Measurements from ENCODE around the gene SLAMF7.
"Not testable (repeated sequence)": the region's sequence is repeated elsewhere in the genome, so short reads cannot be mapped to it uniquely, and the experiment has no call there.

Gene SLAMF7

GRCh38 chr1:160778976-160779375 lies 39.9 kb downstream of the SLAMF7 start:
- no peak for DNase-seq

DNA sequence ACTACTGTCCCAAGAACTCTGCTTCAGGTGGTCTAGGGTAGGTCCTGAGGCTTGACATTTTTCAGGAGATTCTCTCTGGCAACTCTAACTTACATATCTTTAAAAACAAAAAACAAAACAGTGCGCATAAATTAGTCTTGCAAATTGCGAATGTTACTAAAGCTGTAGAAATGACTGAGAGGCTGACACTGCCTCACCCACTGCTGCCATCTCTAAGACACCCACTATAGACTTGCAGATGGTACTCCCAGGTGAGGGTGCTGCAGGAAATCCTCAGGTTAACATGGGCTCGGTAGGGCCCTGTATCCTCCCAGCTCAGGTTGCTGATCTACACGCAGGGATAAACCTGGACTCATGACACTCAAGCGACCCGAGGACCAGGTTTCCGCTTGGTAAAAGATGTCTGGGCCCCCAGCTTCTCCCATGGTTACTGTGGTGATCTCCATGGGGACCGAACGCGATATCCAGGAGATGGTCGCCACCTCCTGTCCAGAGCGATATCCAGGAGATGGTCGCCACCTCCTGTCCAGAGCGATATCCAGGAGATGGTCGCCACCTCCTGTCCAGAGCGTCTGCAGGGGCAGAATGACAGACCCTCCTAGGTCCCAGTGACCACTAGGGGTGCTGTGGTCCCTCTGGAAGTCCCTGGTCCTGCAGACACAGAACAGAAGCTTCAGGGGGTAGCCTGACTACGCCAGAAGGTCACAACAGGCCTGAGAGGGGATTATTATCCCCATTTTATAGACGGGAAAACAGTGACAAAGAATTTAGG lies 40.8 kb downstream of the SLAMF7 start:
- no peak for DNase-seq

DNA sequence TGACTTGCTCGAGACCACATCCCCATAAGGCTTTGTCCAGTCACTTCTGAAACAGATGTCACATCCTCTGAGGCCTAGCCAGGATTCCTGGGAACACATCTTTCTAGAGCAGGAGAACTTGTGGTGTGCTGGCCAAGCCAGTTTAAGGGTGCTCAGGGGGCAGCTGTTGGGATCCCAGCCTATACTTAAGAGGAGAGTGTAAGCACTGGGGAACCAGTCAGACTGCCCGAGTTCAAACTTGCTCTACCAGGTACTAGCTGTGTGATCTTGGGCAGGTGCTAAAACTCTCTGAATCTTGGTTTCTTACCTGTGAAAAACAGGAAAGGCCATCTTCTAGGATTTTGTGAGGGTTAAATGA lies 41.3 kb downstream of the SLAMF7 start:
- DNase-seq = no peak

- no peak for DNase-seq
These were observed 42.2 kb downstream of the SLAMF7 start for GRCh38 chr1:160781186-160781766.

GRCh38 chr1:160781914-160782689 lies 43.1 kb downstream of the SLAMF7 start:
- no peak for DNase-seq

DNA sequence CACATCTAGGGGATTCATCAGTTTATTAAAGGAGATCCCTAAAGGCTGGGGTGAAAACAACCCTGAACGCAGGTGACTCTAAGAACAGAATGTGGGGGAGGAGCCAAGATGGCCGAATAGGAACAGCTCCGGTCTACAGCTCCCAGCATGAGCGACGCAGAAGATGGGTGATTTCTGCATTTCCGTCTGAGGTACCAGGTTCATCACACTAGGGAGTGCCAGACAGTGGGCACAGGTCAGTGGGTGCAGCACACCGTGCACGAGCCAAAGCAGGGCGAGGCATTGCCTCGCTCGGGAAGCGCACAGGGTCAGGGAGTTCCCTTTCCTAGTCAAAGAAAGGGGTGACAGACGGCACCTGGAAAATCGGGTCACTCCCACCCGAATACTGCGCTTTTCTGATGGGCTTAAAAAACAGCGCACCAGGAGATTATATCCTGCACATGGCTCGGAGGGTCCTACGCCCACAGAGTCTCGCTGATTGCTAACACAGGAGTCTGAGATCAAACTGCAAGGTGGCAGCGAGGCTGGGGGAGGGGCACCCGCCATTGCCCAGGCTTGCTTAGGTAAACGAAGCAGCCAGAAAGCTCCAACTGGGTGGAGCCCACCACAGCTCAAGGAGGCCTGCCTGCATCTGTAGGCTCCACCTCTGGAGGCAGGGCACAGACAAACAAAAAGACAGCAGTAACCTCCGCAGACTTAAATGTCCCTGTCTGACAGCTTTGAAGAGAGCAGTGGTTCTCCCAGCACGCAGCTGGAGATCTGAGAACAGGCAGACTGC lies 44.1 kb downstream of the SLAMF7 start:
- DNase-seq = not testable (repeated sequence)

- no peak for DNase-seq
These were observed 50.1 kb downstream of the SLAMF7 start for GRCh38 chr1:160789051-160789701.

- DNase-seq = no peak
These were observed 50.9 kb downstream of the SLAMF7 start for GRCh38 chr1:160789702-160790611.

DNA sequence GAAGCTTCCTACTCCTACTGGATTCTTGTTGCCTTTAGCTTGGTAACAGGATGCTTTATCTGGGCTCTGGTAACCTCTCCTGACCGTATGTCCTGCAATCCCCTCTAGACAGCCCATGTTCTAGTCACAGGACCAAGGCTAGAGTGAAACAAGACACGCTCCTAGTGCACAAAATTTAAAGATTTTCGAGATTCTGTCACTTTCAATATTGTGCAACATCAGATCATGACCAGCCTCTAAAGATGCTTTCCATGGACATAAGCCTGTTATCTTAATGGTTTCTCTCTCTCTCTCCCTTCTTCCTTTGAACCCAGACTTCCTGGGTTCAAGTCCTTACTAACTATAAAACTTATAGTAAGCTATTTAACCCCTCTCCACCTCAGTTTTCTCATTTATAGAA lies 55.3 kb downstream of the SLAMF7 start:
- no peak for DNase-seq

- DNase-seq = no peak
These were observed 56.9 kb downstream of the SLAMF7 start, which contains the start of gene LY9 for GRCh38 chr1:160795951-160796383. Gene LY9, plus strand, starts transcription at chr1:160796174. Its CDS starts 14 bp downstream, at chr1:160796188.

- DNase-seq = no peak
These were observed 58.2 kb downstream of the SLAMF7 start for GRCh38 chr1:160797271-160797709.

DNA sequence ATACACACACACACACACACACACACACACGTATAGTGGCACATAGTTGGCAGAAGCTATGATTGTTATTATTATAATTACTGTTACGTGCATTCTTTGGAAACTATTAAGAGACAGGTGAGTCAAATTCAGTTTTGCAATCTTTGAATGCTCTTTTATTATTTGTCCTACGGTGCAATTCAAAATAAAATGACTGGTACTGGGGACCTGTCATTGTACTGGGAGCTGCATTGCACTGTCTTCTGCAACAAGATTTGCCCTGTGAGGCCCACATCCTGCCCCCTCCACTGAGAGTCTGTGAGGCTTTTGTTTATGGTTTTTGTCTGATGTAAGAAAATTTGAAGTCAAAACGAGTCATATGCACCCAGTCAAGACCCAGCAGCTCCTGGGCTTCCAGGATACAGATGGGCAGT lies 58.8 kb downstream of the SLAMF7 start:
- no peak for DNase-seq

GRCh38 chr1:160798439-160798838 lies 59.4 kb downstream of the SLAMF7 start:
- no peak for DNase-seq

DNA sequence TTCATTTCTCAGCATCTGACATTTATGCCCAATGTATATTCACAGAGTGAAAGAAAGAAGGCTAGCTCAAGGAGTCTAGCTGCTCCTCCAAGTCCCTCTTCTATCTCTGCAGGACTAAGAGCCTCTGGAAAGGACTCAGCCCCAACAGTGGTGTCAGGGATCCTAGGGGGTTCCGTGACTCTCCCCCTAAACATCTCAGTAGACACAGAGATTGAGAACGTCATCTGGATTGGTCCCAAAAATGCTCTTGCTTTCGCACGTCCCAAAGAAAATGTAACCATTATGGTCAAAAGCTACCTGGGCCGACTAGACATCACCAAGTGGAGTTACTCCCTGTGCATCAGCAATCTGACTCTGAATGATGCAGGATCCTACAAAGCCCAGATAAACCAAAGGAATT lies 60.6 kb downstream of the SLAMF7 start:
- DNase-seq = no peak

DNA sequence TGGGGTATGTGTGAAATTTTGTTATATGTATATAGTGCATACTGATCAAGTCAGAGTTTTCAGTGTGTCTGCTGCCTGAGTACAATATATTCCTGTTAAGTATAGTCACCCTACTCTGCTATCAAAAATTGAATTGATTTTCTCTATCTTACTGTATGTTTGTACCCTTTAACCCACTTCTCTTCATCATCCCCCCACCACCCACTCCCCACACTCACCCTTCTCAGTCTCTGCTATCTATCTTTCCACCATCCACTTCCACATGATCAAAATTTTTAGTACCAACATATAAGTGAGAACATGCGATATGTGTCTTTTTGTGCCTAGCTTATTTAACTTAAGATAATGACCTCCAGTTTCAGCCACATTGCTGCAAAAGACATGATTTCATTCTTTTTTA lies 61.1 kb downstream of the SLAMF7 start:
- DNase-seq = no peak

DNA sequence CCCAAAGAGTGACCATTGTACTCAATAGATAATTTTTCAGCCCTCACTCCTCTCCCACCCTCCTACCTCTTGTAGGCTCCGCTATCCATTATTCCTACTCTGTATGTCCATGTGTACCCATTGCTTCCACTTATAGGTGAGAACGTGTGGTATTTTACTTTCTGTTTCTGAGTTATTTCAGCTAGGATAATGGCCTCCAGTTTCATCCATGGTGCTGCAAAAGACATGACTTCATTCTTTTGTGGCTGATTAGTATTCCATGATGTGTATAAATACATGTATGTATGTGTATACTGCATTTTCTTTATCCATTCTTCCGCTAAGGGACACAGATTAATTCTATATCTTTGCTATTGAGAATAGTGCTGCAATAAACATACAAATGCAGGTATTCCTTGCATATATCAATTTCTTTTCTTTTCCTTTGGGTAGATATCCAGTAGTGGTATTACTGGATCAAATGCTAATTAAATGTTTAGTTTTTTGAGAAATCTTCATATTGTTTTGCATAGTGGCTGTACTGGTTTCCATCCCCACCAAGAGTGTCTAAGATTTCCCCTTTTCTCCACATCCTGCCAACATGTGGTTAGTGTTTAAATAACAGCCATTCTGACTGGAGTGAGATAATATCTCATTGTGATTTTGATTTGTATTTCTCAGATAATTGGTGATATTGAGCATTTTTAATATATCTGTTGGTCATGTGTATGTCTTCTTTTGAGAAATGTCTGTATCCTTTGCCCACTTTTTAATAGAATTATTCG lies 61.8 kb downstream of the SLAMF7 start:
- no peak for DNase-seq

- DNase-seq = no peak
These were observed 63.0 kb downstream of the SLAMF7 start for GRCh38 chr1:160801836-160802580.

All from DMS79 (cell line).